WI38 (cell line): Measurements from ENCODE around the gene GPR75.
"Not testable (repeated sequence)": the region's sequence is repeated elsewhere in the genome, so short reads cannot be mapped to it uniquely, and the experiment has no call there.

ENCODE experiments used
- H3K4me3 ChIP-seq: 2 replicates; pipeline ENCODE4 v1.5.1; 2011; ENCODE audit warnings: low read depth, mild to moderate bottlenecking, control low read depth, low read length
- TF ChIP-seq, protein P1 (sequence below): IDR thresholded peaks from 2 replicates; pipeline ENCODE4 v1.5.1; 2012; ENCODE audit warnings: low read depth, mild to moderate bottlenecking, control low read depth, low read length

Gene GPR75

DNA sequence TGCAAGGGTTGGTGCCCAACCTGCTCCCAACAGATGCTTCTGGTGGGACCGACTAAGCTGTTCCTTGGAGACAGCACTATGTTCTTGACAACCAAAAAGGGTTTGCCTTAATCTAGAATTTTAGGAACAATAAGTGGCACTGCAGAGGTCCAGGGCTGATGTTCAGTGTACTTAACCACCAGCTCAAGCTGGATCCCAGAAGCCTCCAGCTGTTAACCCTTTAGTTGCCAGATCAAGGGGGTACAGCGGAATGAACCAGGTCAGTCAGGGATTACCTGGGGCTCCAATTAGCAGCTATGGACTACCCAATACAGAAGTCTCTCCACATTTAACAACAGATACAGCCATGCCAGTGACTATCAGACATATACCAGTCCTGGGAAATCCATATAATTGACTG lies 3.5 kb downstream of the GPR75 start:
- H3K4me3 ChIP-seq = no peak overlapping the region
- TF ChIP-seq, protein P1, sequence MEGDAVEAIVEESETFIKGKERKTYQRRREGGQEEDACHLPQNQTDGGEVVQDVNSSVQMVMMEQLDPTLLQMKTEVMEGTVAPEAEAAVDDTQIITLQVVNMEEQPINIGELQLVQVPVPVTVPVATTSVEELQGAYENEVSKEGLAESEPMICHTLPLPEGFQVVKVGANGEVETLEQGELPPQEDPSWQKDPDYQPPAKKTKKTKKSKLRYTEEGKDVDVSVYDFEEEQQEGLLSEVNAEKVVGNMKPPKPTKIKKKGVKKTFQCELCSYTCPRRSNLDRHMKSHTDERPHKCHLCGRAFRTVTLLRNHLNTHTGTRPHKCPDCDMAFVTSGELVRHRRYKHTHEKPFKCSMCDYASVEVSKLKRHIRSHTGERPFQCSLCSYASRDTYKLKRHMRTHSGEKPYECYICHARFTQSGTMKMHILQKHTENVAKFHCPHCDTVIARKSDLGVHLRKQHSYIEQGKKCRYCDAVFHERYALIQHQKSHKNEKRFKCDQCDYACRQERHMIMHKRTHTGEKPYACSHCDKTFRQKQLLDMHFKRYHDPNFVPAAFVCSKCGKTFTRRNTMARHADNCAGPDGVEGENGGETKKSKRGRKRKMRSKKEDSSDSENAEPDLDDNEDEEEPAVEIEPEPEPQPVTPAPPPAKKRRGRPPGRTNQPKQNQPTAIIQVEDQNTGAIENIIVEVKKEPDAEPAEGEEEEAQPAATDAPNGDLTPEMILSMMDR = no peak

- H3K4me3 ChIP-seq = no peak overlapping the region
- TF ChIP-seq, protein P1 = no peak
Observed at GRCh38 chr2:53854678-53855077, 5.1 kb downstream of the GPR75 start.

DNA sequence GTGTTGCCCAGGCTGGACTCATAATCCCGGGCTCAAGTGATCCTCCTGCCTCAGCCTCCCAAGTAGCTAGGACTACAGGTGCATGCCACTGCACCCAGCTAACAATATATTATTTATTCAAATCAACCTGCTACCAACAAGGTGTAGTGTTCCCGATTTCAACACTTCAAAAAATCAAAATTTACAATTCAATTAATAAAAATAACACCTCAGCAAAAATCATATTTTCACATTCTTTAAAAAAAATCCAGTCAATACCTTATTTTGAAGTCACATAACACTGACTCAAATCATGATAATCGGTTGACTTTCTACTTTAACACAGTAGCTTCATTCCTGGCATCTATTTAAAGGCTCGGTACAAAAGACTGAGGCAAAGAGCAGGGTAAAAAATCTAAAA lies 7.2 kb downstream of the GPR75 start:
- H3K4me3 ChIP-seq = no peak overlapping the region
- TF ChIP-seq, protein P1 = no peak

GRCh38 chr2:53851052-53851757 lies 8.6 kb downstream of the GPR75 start:
- H3K4me3 ChIP-seq = not testable (repeated sequence)

- no peak overlapping the region for H3K4me3 ChIP-seq
- TF ChIP-seq, protein P1 = no peak
Observed at GRCh38 chr2:53848062-53848461, 11.7 kb downstream of the GPR75 start.

DNA sequence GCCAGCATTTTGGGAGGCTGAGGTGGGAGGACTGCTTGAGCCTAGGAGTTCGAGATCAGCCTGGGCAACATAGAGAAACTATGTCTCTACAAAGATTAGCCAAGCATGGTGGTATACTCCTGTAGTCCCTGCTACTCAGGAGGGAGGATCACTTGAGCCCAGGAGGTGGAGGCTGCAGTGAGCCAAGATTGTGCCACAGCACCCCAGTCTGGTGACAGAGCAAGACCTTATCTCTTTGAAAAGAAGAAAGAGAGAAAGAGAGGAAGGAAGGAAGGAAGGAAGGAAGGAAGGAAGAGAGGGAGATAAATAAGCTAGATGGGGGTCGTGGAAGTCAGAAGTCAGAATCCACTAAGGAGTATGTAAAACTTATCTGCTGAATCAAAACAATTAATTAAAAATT lies 16.2 kb downstream of the GPR75 start:
- no peak overlapping the region for H3K4me3 ChIP-seq
- TF ChIP-seq, protein P1 = no peak

- H3K4me3 ChIP-seq = no peak overlapping the region
- TF ChIP-seq, protein P1 = no peak
Observed at GRCh38 chr2:53842891-53843290, 16.9 kb downstream of the GPR75 start.

GRCh38 chr2:53841651-53842050 lies 18.1 kb downstream of the GPR75 start:
- not testable (repeated sequence) for H3K4me3 ChIP-seq
